ENCODE data around the gene LGALS9C.
A peak's percentile ranks its signal among the peaks of the same experiment; 100 is the strongest.
"Not testable (repeated sequence)": the region's sequence is repeated elsewhere in the genome, so short reads cannot be mapped to it uniquely, and the experiment has no call there.

The LGALS9C gene

DNA sequence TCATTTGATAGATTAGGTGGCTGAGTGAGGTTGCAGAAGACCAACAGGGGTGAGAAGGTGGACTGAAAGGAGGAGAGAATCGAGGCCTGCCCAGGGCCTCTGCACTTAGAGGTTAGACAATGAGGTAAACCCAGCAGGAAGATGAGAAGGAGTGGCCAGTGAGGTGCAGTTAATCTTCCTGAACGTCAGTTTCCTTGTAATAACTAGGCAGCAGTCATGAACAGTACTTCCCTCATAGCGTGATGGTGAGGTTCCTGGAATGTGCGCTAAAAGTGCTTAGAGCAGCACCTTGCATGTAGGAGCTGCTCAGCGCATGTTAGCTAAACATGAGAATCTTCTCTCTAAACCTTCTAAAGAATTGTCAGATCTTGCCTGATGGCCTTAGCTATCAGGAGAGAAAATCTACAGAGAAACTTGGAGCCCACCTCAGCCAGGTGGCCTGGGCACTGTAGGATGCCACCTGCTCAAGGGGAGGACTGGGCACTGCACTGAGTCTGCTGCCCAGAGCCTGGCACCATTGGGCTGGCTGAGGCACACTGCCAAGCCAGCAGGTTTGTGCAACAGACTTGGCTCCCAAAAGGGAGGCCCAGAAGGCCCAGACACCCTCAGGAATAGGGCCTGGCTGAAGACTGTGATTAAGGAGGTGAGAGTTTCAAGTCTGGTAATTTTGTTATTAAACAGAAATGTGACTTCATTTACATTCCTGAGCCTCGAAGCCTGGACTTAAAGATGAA lies 10.2 kb upstream of the LGALS9C start:
- not testable (repeated sequence) for H3K36me3 ChIP-seq (ENCODE audit: control insufficient read depth, insufficient read depth, low read length); H3K27me3 ChIP-seq (ENCODE audit: control insufficient read depth, insufficient read depth, low read length); H3K9me3 ChIP-seq (ENCODE audit: control insufficient read depth, low read length); H3K4me3 ChIP-seq (ENCODE audit: low read length); H3K4me1 ChIP-seq (ENCODE audit: control insufficient read depth, insufficient read depth, low read length); H3K9ac ChIP-seq (ENCODE audit: low read length)

DNA sequence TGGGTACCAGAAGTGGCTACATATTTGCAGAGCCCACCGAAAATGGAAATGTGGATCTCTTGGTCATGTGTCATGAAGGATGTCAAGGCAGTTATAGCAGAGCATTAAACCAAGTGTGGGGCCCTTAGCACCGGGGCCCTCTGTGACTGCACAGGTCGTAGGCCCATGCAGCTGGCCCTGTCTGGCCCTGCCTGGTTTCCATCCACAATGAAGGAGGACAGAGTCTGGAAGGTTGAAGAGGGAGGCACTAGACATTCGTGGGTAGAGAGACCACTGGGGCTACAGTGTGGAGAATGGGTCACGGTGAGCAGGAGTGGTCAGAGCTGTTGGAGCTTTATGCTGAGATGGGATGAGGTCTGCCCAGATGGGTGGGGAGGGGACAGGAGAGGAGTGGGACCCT lies 9.6 kb upstream of the LGALS9C start:
- H3K4me3 ChIP-seq (ENCODE audit: low read length); H3K9ac ChIP-seq (ENCODE audit: low read length); H3K36me3 ChIP-seq (ENCODE audit: control insufficient read depth, insufficient read depth, low read length); H3K27me3 ChIP-seq (ENCODE audit: control insufficient read depth, insufficient read depth, low read length); H3K4me1 ChIP-seq (ENCODE audit: control insufficient read depth, insufficient read depth, low read length); H3K9me3 ChIP-seq (ENCODE audit: control insufficient read depth, low read length): not testable (repeated sequence)

DNA sequence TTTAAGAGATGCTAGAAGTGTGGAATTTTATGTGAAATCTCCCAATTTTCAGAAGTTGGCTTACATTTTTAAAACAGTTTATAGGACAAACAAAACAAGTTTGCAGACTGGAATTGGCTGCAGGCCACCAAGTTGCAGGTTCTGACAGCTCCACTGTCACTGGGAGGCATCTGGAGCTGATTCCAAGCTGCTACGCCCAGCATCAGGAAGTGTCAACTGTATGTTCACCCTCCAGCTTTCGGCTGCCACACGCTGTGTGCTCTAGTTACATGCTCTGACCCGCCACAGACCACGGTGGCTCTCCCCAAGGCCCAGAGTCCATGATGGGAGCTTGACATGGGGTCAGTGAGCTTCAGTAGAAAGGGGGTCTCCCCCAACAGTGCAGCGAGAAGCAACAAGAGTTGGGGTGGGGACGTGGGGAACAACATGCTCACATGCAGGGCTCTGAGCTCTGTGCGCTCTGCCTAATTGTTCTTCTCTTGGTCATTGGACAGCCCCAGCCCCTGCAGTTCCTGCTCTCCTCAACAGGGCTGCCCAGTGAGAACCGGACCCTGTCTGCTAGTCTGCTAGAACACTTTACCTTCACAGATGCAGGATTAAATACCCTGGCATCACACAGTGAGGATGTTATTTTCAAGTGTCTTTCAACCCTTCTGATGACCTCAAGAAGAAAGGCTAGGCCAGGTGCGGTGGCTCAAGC lies 8.0 kb upstream of the LGALS9C start:
- not testable (repeated sequence) for H3K27me3 ChIP-seq (ENCODE audit: control insufficient read depth, insufficient read depth, low read length); H3K9me3 ChIP-seq (ENCODE audit: control insufficient read depth, low read length)

GRCh38 chr17:18469837-18470236 lies 6.8 kb upstream of the LGALS9C start:
- not testable (repeated sequence) for H3K4me3 ChIP-seq (ENCODE audit: low read length); H3K9me3 ChIP-seq (ENCODE audit: control insufficient read depth, low read length); H3K27me3 ChIP-seq (ENCODE audit: control insufficient read depth, insufficient read depth, low read length); H3K4me1 ChIP-seq (ENCODE audit: control insufficient read depth, insufficient read depth, low read length); H3K36me3 ChIP-seq (ENCODE audit: control insufficient read depth, insufficient read depth, low read length); H3K9ac ChIP-seq (ENCODE audit: low read length)

More for the DNA sequence above, 8.0 kb upstream of the LGALS9C start:
- not testable (repeated sequence) for H3K4me3 ChIP-seq (ENCODE audit: low read length); H3K9ac ChIP-seq (ENCODE audit: low read length); H3K4me1 ChIP-seq (ENCODE audit: control insufficient read depth, insufficient read depth, low read length); H3K36me3 ChIP-seq (ENCODE audit: control insufficient read depth, insufficient read depth, low read length)

DNA sequence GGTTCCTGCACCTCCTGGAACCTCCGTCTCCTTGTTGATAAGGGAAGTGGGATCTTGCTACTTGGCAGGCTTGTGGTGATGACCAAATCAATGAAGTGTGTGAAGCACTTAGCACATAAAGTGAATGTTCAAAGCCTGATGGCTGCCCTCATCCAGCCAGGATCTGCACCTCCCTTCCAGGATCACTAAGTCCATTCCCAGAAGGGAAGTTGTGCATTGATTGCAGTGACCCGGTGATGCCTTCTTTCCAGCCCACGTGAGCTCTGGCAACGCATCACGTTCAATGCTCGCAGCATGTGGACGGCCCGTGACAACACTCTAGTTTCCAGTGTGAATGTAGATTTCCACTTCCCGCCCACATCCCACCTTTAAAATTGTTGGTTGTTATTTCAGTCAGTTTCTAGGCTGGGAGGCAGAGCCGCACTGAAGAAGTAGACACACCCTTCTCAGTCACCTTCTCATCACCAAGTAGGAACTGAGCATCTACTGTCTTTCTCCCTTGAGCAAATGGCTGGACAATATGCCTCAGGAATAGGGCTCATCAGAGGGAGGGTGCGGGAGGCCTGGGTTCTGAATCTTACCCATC lies 6.2 kb upstream of the LGALS9C start:
- not testable (repeated sequence) for H3K27me3 ChIP-seq (ENCODE audit: control insufficient read depth, insufficient read depth, low read length); H3K9ac ChIP-seq (ENCODE audit: low read length); H3K4me3 ChIP-seq (ENCODE audit: low read length); H3K4me1 ChIP-seq (ENCODE audit: control insufficient read depth, insufficient read depth, low read length); H3K36me3 ChIP-seq (ENCODE audit: control insufficient read depth, insufficient read depth, low read length); H3K9me3 ChIP-seq (ENCODE audit: control insufficient read depth, low read length)

- not testable (repeated sequence) for H3K27me3 ChIP-seq (ENCODE audit: control insufficient read depth, insufficient read depth, low read length); H3K9me3 ChIP-seq (ENCODE audit: control insufficient read depth, low read length); H3K4me1 ChIP-seq (ENCODE audit: control insufficient read depth, insufficient read depth, low read length); H3K4me3 ChIP-seq (ENCODE audit: low read length); H3K36me3 ChIP-seq (ENCODE audit: control insufficient read depth, insufficient read depth, low read length); H3K9ac ChIP-seq (ENCODE audit: low read length)
Measured at GRCh38 chr17:18473967-18474366, 2.6 kb upstream of the LGALS9C start.

GRCh38 chr17:18474754-18475153 lies 1.8 kb upstream of the LGALS9C start:
- H3K27me3 ChIP-seq (ENCODE audit: control insufficient read depth, insufficient read depth, low read length); H3K9me3 ChIP-seq (ENCODE audit: control insufficient read depth, low read length); H3K4me3 ChIP-seq (ENCODE audit: low read length); H3K4me1 ChIP-seq (ENCODE audit: control insufficient read depth, insufficient read depth, low read length); H3K9ac ChIP-seq (ENCODE audit: low read length); H3K36me3 ChIP-seq (ENCODE audit: control insufficient read depth, insufficient read depth, low read length): not testable (repeated sequence)

DNA sequence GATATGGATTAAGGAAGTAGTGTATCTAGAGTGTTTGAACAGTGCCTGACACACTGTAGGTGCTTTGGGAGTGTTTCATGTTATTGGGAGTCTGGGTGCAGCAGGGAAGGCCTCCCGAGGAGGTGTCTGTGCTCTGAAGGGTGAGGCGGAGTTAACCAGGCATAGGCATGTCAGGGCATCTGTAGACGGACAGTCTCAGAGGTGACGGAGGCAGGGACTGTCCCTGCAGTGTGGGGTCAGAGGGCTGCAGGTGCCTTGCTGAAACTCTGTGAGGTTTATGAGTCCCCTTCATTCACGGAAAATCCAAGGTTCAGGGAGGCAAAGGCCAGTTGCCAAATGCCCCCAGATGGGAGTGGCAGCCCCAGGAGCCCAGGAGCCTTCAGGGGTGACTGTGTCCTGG lies 778 bp downstream of the LGALS9C start:
- H3K4me1 ChIP-seq (ENCODE audit: control insufficient read depth, insufficient read depth, low read length); H3K36me3 ChIP-seq (ENCODE audit: control insufficient read depth, insufficient read depth, low read length); H3K9me3 ChIP-seq (ENCODE audit: control insufficient read depth, low read length); H3K4me3 ChIP-seq (ENCODE audit: low read length); H3K27me3 ChIP-seq (ENCODE audit: control insufficient read depth, insufficient read depth, low read length); H3K9ac ChIP-seq (ENCODE audit: low read length): not testable (repeated sequence)

DNA sequence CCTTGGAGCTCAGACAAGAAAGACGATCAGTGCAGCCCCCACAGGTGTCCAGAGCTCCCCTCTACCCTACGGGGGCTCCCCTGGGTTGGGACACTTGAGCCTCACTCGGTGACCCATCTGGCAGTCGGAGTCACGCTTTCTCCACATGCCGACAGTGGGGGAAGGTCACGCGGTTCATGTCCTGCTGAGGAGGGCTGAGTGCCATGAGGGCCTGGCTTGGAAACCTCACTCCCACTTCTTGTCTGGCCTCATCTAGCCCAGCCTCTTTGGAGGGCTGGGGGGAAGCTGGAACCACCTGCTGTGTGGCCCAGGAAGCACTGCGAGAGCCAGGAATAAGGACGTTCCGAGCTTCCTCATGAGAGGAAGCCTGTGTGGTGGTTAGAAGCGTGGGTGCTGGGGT lies 1.8 kb downstream of the LGALS9C start:
- H3K9ac ChIP-seq (ENCODE audit: low read length), result peak overlapping the region; percentile 34
- H3K4me3 ChIP-seq (ENCODE audit: low read length); H3K36me3 ChIP-seq (ENCODE audit: control insufficient read depth, insufficient read depth, low read length); H3K9me3 ChIP-seq (ENCODE audit: control insufficient read depth, low read length); H3K4me1 ChIP-seq (ENCODE audit: control insufficient read depth, insufficient read depth, low read length); H3K27me3 ChIP-seq (ENCODE audit: control insufficient read depth, insufficient read depth, low read length): not testable (repeated sequence)

DNA sequence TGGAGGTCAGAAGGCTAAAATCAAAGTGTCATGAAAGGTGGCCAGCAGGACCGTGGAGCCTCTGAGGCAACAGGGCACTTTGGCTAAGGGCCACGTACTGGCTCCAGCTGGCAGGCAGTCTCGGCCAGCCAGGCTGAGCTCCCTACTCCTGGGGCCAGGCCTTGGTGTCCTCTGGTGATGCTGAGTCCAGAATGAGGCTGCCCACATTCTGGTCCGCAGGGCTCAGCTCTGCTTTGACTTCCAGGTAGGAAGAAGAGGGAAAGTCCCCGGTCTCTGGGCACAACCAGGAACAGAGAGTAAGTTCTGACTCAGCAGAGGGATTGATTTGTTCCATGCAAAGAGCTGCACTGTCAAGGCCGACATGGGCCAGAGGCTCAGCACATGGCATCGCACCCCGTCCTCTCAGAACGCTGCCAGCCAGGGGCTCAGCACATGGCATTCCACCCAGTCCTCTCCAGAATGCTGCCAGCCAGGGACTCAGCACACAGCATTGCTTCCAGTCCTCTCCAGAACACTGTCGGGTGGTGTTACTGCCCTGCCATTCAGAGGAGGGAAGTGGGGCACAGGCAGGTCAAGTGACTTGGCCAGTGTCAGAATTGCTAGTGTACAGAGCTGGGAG lies 2.5 kb downstream of the LGALS9C start:
- H3K4me1 ChIP-seq (ENCODE audit: control insufficient read depth, insufficient read depth, low read length); H3K4me3 ChIP-seq (ENCODE audit: low read length); H3K9ac ChIP-seq (ENCODE audit: low read length); H3K9me3 ChIP-seq (ENCODE audit: control insufficient read depth, low read length); H3K27me3 ChIP-seq (ENCODE audit: control insufficient read depth, insufficient read depth, low read length); H3K36me3 ChIP-seq (ENCODE audit: control insufficient read depth, insufficient read depth, low read length): not testable (repeated sequence)

- H3K36me3 ChIP-seq (ENCODE audit: control insufficient read depth, insufficient read depth, low read length); H3K4me1 ChIP-seq (ENCODE audit: control insufficient read depth, insufficient read depth, low read length); H3K4me3 ChIP-seq (ENCODE audit: low read length); H3K9me3 ChIP-seq (ENCODE audit: control insufficient read depth, low read length); H3K27me3 ChIP-seq (ENCODE audit: control insufficient read depth, insufficient read depth, low read length); H3K9ac ChIP-seq (ENCODE audit: low read length): not testable (repeated sequence)
Measured at GRCh38 chr17:18481775-18482174, 5.2 kb downstream of the LGALS9C start.

- H3K4me3 ChIP-seq (ENCODE audit: low read length); H3K9ac ChIP-seq (ENCODE audit: low read length); H3K9me3 ChIP-seq (ENCODE audit: control insufficient read depth, low read length); H3K27me3 ChIP-seq (ENCODE audit: control insufficient read depth, insufficient read depth, low read length); H3K36me3 ChIP-seq (ENCODE audit: control insufficient read depth, insufficient read depth, low read length); H3K4me1 ChIP-seq (ENCODE audit: control insufficient read depth, insufficient read depth, low read length): not testable (repeated sequence)
Measured at GRCh38 chr17:18485936-18486464, 9.4 kb downstream of the LGALS9C start.

Measured in mucosa of stomach (tissue), 1 donor.